ENCODE results near the gene ABCG1. TPM values are rescaled to one million over a fixed set of nuclear protein-coding genes. Genes with fewer than 3 reads are reported as not detected.

ABCG1 gene
- total and polyA plus RNA-seq, 2 of the 4 experiments (the other 2 are of a cell fraction): 0.19 to 0.36 TPM

DNA sequence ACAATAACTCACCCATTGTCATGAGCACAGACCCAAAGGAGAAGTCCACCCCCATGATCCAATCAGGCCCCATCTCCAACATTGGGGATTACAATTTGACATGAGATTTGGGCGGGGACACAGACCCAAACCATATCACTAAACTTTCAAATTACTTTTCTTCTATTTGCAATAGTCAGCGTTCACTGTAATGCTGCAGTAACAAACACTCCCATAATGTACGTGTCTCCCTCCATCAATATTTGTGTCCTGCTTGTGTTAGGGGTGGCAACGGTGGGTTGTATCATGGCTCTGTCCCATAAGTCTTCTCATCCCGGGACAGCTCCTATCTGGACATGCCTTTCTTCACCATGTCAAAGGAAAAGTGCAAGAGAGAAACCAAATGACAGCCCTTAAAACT, 70.0 kb downstream of the ABCG1 start:
- no peaks in the 10 kb centered on the region for H3K79me1 ChIP-seq (ENCODE audit: low read depth in 1 of 2, low read length in 2 of 2)
- no CpG with 5 or more reads among the region's 5 CpGs for WGBS, 2 experiments (ENCODE audit: extremely low coverage in 2 of 2, insufficient read length in 1 of 2)
- no peak for TF ChIP-seq MAFK (IDR thresholded peaks at IDR 0.05; ENCODE audit: low read depth, low read length)
- no peak overlapping the region for H2BK20ac ChIP-seq (ENCODE audit: low read depth, low read length)
- no peak overlapping the region for H3K56ac ChIP-seq (ENCODE audit: extremely low read depth, insufficient read depth, low read length)
- H2BK5ac ChIP-seq (ENCODE audit: low read depth, low read length, poor library complexity, severe bottlenecking): no peak overlapping the region
- no peak overlapping the region for H3K23ac ChIP-seq (ENCODE audit: low read depth, low read length)
- H4K91ac ChIP-seq (ENCODE audit: insufficient read depth, low read depth, low read length): no peak overlapping the region
- H3K9ac ChIP-seq (ENCODE audit: low read depth, low read length): no peak overlapping the region
- no peak for ATAC-seq (ENCODE audit: low read depth)
- ChIA-PET POLR2A (ENCODE audit: unreplicated experiment) (no interaction called here), CTCF (no interaction called here)
- no peak overlapping the region for H2AFZ ChIP-seq (replicated peaks; ENCODE audit: low read length, poor library complexity)
- no peak overlapping the region for H4K5ac ChIP-seq (ENCODE audit: low read depth, low read length)
- H3K36me3 ChIP-seq (ENCODE audit: control insufficient read depth, insufficient read depth, low read length): peaks cover 23% of the 10 kb centered on the region; the same call in 1 of the 2 replicates
- H4K20me1 ChIP-seq (ENCODE audit: insufficient read depth, low read length): no peaks in the 10 kb centered on the region; the same call in 1 of the 2 replicates
- no peak overlapping the region for H3K18ac ChIP-seq (ENCODE audit: low read depth, low read length)
- H4K8ac ChIP-seq (ENCODE audit: low read depth in 2 of 2, low read length in 2 of 2): no peak overlapping the region
- no peak overlapping the region for H3K4me3 ChIP-seq (ENCODE audit: insufficient read depth, low read depth, low read length)
- no peaks in the 10 kb centered on the region for H3K27me3 ChIP-seq (ENCODE audit: control insufficient read depth, insufficient read depth, low read length)
- intact Hi-C loops (cut with micrococcal nuclease): no loop called here
- no peak overlapping the region for H3K4ac ChIP-seq (ENCODE audit: low read depth, low read length)
- no peak overlapping the region for H3K4me2 ChIP-seq (ENCODE audit: low read depth, low read length)
- H2AK9ac ChIP-seq (replicated peaks; ENCODE audit: low read depth, low read length, poor library complexity): no peak overlapping the region
- in situ Hi-C loops (cut with MboI; ENCODE audit: low sequenced_read_pairs): no loop called here
- no TSS peak for BruUV-seq (replicated peaks)
- no peak overlapping the region for H2AK5ac ChIP-seq (ENCODE audit: low read depth, low read length)
- dilution Hi-C loops (cut with HindIII; ENCODE audit: low sequenced_read_pairs, unreplicated experiment): no loop called here
- peaks cover 6% of the 10 kb centered on the region for H3K9me1 ChIP-seq (ENCODE audit: insufficient read depth, low read length)
- peaks cover 2% of the 10 kb centered on the region; the same call in 1 of the 2 replicates for H3K4me1 ChIP-seq (ENCODE audit: control insufficient read depth, insufficient read depth, low read length)
- H3K27ac ChIP-seq (ENCODE audit: insufficient read depth, low read length): no peak overlapping the region
- peaks cover 2% of the 10 kb centered on the region; the same call in 1 of the 2 replicates for H3K9me3 ChIP-seq (ENCODE audit: control insufficient read depth, insufficient read depth, low read length)
- DNase-seq: no peak
- no peak overlapping the region for H3K14ac ChIP-seq (replicated peaks; ENCODE audit: low read depth, low read length)
- H2BK120ac ChIP-seq (ENCODE audit: low read depth, low read length): no peak overlapping the region
- H2BK15ac ChIP-seq (ENCODE audit: low read depth, low read length): no peak overlapping the region
